Body of pancreas (tissue), 4 donors: ENCODE measurements around the gene SMPDL3B.

Experiments used
- POLR2A ChIP-seq, 3 donors: fragments of 450-650 bp; IDR thresholded peaks; one replicate each; pipeline ENCODE4 v1.6.1; 2016; ENCODE audit warnings: antibody characterized with exemption in 3 of 3, mild to moderate bottlenecking in 2 of 3
- TF ChIP-seq, protein P1 (sequence below), 7 experiments: fragments of 450-650 bp in 4 of 7; fragments of 200-600 bp in 3 of 7; sonication (generic) in 3 of 7; IDR thresholded peaks; one replicate each; pipeline ENCODE4 v1.5.1; 2016 to 2019; ENCODE audit warnings: antibody characterized with exemption in 7 of 7

DNA sequence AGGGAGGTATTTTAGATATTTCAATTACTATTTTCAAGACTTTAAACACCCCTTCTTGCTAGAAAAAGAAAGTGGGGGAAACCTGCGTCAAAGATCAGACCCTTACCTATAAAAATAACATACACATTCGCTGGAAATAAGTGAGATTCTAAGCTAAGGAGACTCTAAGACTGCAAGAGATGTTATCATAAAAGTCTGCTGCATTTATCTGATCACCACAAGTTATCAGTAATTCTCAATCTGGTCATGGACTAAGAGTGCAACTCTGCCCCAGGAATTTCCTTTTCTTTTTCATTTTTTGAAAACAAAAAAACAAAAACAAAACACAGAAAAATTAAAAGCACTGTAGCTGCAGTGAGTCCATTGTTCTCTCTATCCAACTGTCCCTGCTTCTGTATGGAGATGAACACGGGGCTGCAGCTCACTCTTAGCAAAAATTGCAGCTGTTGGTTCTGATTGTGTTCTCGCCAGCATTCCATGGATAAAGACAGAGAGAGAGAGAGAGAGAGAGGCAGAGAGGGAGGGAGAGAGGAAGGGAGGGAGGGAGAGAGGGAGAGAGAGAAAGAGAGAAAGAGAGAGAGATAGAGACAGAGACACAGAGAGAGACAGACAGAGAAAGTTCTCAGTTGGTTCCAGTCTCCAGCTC lies 39.1 kb downstream of the SMPDL3B start:
- TF ChIP-seq, protein P1, sequence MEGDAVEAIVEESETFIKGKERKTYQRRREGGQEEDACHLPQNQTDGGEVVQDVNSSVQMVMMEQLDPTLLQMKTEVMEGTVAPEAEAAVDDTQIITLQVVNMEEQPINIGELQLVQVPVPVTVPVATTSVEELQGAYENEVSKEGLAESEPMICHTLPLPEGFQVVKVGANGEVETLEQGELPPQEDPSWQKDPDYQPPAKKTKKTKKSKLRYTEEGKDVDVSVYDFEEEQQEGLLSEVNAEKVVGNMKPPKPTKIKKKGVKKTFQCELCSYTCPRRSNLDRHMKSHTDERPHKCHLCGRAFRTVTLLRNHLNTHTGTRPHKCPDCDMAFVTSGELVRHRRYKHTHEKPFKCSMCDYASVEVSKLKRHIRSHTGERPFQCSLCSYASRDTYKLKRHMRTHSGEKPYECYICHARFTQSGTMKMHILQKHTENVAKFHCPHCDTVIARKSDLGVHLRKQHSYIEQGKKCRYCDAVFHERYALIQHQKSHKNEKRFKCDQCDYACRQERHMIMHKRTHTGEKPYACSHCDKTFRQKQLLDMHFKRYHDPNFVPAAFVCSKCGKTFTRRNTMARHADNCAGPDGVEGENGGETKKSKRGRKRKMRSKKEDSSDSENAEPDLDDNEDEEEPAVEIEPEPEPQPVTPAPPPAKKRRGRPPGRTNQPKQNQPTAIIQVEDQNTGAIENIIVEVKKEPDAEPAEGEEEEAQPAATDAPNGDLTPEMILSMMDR (IDR thresholded peaks at IDR 0.05): no peak
- no peak for TF ChIP-seq POLR2A (IDR thresholded peaks at IDR 0.05)
